Measurements from ENCODE around the gene TRIM10.

GRCh38 chr6:30130179-30130679, 30.8 kb downstream of the TRIM10 start:
- TF ChIP-seq EZH2phosphoT487 (IDR thresholded peaks at IDR 0.05; ENCODE audit: borderline replicate concordance): no peak
- TF ChIP-seq, protein P1, sequence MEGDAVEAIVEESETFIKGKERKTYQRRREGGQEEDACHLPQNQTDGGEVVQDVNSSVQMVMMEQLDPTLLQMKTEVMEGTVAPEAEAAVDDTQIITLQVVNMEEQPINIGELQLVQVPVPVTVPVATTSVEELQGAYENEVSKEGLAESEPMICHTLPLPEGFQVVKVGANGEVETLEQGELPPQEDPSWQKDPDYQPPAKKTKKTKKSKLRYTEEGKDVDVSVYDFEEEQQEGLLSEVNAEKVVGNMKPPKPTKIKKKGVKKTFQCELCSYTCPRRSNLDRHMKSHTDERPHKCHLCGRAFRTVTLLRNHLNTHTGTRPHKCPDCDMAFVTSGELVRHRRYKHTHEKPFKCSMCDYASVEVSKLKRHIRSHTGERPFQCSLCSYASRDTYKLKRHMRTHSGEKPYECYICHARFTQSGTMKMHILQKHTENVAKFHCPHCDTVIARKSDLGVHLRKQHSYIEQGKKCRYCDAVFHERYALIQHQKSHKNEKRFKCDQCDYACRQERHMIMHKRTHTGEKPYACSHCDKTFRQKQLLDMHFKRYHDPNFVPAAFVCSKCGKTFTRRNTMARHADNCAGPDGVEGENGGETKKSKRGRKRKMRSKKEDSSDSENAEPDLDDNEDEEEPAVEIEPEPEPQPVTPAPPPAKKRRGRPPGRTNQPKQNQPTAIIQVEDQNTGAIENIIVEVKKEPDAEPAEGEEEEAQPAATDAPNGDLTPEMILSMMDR (conservative IDR thresholded peaks at IDR 0.05; ENCODE audit: low read length): no peak
